Measurements from ENCODE around the gene TCTA.

TCTA gene

DNA sequence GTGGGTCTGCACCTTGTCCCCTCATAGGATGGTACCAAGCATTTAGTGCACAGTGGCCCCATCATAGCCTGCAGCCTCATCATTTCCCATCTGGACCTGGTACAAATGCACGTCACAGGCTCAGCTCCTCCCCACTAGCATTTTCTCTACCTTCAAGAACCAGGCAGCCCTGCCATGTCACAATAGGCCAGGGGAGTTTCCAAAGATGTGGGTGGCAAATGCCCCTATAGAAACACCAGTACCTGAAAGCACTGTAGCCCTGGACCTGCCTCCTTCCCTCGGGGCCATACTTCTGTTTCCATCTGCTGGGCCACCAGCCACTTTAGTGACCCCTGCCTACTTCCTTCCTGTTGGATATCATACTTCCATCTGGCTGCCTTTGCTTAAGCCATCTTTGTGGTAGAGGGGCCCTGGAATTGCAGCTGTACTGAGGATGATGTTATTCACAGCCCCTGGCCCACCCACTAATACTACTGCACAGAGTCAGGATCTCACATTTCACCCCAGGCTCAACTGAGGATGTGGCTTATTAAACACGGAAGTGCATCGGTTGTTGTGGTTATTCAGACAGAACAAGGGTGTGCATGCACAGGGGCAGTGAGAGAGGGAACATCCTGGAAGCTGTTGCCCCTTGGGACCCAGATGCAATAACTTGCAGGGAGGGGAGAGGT lies 3.8 kb downstream of the TCTA start:
- in situ Hi-C loops (cut with HindIII; ENCODE audit: low pct_unique_long_range_greater_than_20kb, low sequenced_read_pairs) = no loop called here
- DNase-seq (ENCODE audit: low read depth in 1 of 2, low spot score in 1 of 2) = no peak
- TF ChIP-seq JUND (IDR thresholded peaks at IDR 0.05; ENCODE audit: low read depth) = no peak

- in situ Hi-C loops (cut with HindIII; ENCODE audit: low pct_unique_long_range_greater_than_20kb, low sequenced_read_pairs) = no loop called here
Measured at GRCh38 chr3:49416867-49417266, 4.6 kb downstream of the TCTA start.

DNA sequence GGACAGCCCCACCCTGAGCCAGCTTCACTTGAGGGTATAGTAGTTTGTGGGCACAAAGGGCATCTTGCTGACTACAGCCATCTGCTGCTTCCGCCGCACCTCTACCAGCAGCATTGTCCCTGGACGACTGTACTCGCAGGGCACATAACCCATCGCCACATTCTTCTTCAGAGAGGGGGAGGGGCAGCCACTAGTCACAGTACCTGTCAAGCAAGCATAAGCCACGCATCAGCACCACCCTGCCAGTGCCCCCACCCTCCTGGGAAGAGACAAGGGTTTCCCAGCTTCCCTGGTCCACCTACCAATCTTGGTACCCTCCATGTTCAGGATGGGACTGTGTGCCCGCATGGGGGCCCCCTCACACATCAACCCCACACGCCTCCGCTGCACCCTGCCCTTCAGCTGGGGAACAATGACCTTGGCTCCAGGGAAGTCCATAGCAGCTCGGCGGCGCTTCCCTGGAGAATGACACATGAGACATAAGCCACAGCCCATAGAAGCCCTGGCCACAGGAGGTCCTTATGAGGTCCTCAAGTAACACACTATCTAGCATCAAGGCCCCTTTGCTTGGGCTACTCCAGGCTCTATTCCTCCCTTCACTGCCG lies 5.4 kb downstream of the TCTA start:
- in situ Hi-C loops (cut with HindIII; ENCODE audit: low pct_unique_long_range_greater_than_20kb, low sequenced_read_pairs) = no loop called here
- TF ChIP-seq JUND (IDR thresholded peaks at IDR 0.05; ENCODE audit: low read depth) = no peak
- no peak for DNase-seq (ENCODE audit: low read depth in 1 of 2, low spot score in 1 of 2)

More at GRCh38 chr3:49416867-49417266, 4.6 kb downstream of the TCTA start:
- DNase-seq (ENCODE audit: low read depth in 1 of 2, low spot score in 1 of 2) = peak in 1 of 2 experiments; percentile 15
- TF ChIP-seq JUND (IDR thresholded peaks at IDR 0.05; ENCODE audit: low read depth) = no peak

DNA sequence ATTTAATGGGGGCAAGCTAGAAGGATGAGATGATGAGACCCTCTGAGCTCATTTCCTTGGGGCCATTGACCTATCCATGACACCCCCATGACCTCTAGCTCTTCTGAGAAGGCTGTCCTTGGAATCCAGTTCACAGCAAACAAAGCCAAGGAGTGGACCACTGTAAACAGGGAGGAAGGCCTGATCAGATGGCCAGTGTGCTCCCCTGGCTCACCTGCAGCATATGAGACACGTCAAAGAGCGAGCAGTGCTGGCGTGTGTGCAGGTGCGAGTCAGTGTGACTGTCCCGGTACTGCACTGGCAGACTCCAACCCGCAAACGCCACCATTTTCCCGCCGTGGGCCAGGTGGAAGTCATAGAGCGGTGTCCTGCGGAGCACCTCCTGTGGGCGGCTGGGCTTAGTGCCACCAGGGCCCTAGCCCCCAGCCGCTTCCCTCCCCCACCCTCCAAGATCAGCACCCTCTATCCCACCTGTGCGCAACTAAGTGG lies 9.7 kb downstream of the TCTA start:
- in situ Hi-C loops (cut with HindIII; ENCODE audit: low pct_unique_long_range_greater_than_20kb, low sequenced_read_pairs) = no loop called here
- no peak for DNase-seq (ENCODE audit: low read depth in 1 of 2, low spot score in 1 of 2)
- TF ChIP-seq JUND (IDR thresholded peaks at IDR 0.05; ENCODE audit: low read depth) = no peak

DNA sequence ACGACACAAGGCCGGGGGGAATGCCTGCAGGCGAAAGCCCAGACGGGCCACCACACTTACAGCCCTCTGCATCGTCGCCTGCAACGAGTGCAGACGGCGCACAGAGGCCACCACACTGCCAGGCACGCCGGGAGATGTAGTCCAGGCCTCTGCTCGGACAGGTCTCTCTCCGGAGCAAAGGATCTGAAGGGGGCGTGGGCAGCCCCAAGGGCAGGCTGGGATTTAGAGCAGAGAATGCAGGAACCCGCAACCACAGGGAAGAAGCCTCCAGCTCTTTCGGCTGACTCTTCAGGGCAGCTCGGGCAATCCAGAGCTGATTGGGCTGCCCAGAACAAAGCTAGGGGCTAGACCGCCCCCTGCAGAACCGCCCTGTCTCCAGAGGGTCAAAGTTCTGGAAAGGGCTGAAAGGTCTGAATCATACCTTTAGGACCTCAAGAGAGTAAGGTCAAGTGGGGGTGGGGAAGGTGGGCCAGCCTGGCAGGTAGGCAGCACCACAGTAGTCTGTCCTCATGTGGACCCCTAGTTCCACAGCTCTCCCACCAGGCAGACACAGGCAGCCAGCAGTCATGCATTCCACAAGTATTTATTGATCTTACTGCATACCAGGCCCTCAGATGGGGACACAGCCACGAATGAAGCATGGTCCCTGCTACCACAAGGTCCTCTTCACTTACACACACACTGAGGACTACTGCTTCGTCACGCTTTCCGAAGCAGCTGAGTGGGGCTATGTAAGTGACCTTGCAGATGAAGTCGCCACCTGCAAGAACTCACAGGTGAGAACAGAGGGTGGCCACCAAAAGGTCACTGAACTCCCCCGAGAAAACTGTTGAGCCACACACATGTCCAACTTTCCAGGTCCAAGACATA lies 10.4 kb downstream of the TCTA start, which contains the start of gene AMT:
AMT (minus strand) TSS at position 95 of the 870 bp plus-strand sequence; CDS start at position 72, 23 bp downstream.
- no peak for TF ChIP-seq JUND (IDR thresholded peaks at IDR 0.05; ENCODE audit: low read depth)
- DNase-seq (ENCODE audit: low read depth in 1 of 2, low spot score in 1 of 2) = no peak
- in situ Hi-C loops (cut with HindIII; ENCODE audit: low pct_unique_long_range_greater_than_20kb, low sequenced_read_pairs) = no loop called here

GRCh38 chr3:49424816-49425215 lies 12.6 kb downstream of the TCTA start:
- no peak for TF ChIP-seq JUND (IDR thresholded peaks at IDR 0.05; ENCODE audit: low read depth)
- DNase-seq (ENCODE audit: low read depth in 1 of 2, low spot score in 1 of 2) = no peak
- in situ Hi-C loops (cut with HindIII; ENCODE audit: low pct_unique_long_range_greater_than_20kb, low sequenced_read_pairs) = no loop called here

GRCh38 chr3:49427586-49427985 lies 15.4 kb downstream of the TCTA start:
- no peak for TF ChIP-seq JUND (IDR thresholded peaks at IDR 0.05; ENCODE audit: low read depth)
- no peak for DNase-seq (ENCODE audit: low read depth in 1 of 2, low spot score in 1 of 2)
- in situ Hi-C loops (cut with HindIII; ENCODE audit: low pct_unique_long_range_greater_than_20kb, low sequenced_read_pairs) = no loop called here

DNA sequence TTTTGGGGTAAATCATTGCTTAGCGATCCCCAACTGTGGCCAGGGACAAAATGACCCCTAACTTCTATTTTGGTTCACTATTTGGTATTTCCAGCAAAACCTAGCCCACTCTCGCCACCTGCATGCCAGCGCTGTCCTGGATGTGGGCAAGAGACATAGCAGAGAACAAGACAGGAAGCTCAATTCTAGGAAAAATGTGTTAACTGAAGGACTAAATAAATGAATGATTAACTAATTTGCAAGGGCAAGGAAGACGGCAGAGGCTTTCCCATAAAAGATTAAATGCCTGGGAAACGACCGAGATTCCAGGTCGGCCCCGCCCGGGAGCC lies 16.5 kb downstream of the TCTA start:
- no peak for TF ChIP-seq JUND (IDR thresholded peaks at IDR 0.05; ENCODE audit: low read depth)
- in situ Hi-C loops (cut with HindIII; ENCODE audit: low pct_unique_long_range_greater_than_20kb, low sequenced_read_pairs) = no loop called here
- DNase-seq (ENCODE audit: low read depth in 1 of 2, low spot score in 1 of 2) = no peak

DNA sequence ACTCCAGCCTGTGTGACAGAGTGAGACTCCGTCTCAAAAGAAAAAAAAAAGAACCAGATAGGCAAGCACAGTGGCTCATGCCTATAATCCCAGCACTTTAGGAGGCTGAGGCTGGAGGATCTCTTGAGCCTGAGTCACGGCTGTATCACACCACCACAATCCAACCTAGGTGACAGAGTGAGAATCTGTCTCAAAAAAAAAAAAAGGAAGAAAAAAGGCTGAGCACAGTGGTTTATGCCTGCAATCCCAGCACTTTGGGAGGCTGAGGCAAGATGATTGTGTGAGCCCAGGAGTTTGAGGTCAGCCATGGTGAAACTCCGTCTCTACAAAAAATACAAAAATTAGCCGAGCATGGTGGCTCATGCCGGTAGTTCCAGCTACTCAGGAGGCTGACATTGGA lies 22.5 kb downstream of the TCTA start:
- in situ Hi-C loops (cut with HindIII; ENCODE audit: low pct_unique_long_range_greater_than_20kb, low sequenced_read_pairs) = no loop called here
- no peak for DNase-seq (ENCODE audit: low read depth in 1 of 2, low spot score in 1 of 2)
- no peak for TF ChIP-seq JUND (IDR thresholded peaks at IDR 0.05; ENCODE audit: low read depth)

- no peak for TF ChIP-seq JUND (IDR thresholded peaks at IDR 0.05; ENCODE audit: low read depth)
- in situ Hi-C loops (cut with HindIII; ENCODE audit: low pct_unique_long_range_greater_than_20kb, low sequenced_read_pairs) = no loop called here
- DNase-seq (ENCODE audit: low read depth in 1 of 2, low spot score in 1 of 2) = peak in 1 of 2 experiments; percentile 45
Measured at GRCh38 chr3:49445391-49445790, 33.2 kb downstream of the TCTA start.

DNA sequence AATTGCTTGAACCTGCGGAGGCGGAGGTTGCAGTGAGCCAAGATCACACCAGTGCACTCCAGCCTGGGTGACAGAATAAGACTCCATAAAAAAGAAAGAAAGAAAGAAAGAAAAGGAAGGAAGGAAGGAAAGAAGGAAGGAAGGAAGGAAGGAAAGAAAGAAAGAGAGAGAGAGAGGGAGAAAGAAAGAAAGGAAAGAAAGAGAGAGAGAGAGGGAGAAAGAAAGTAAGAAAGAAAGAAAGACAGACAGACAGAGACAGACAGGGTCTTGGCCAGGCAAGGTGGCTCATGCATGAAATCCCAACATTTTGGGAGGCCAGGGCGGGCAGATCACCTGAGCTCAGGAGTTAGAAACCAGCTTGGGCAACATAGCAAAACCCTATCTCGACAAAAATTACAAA lies 41.4 kb downstream of the TCTA start:
- no peak for TF ChIP-seq JUND (IDR thresholded peaks at IDR 0.05; ENCODE audit: low read depth)
- in situ Hi-C loops (cut with HindIII; ENCODE audit: low pct_unique_long_range_greater_than_20kb, low sequenced_read_pairs) = no loop called here
- no peak for DNase-seq (ENCODE audit: low read depth in 1 of 2, low spot score in 1 of 2)

- TF ChIP-seq JUND (IDR thresholded peaks at IDR 0.05; ENCODE audit: low read depth) = no peak
- peak in 1 of 2 experiments; percentile 80 for DNase-seq (ENCODE audit: low read depth in 1 of 2, low spot score in 1 of 2)
Measured at GRCh38 chr3:49454458-49454857, 42.2 kb downstream of the TCTA start.

More at GRCh38 chr3:49454458-49454857, 42.2 kb downstream of the TCTA start:
- in situ Hi-C loops (cut with HindIII; ENCODE audit: low pct_unique_long_range_greater_than_20kb, low sequenced_read_pairs) = no loop called here

Data from T47D (cell line).